ENCODE measurements around the gene EXOC4. TPM values are rescaled to one million over a fixed set of nuclear protein-coding genes. Genes with fewer than 3 reads are reported as not detected.

Gene EXOC4
- total RNA-seq, 1 donor from 2014 or later, result 84.0 TPM

DNA sequence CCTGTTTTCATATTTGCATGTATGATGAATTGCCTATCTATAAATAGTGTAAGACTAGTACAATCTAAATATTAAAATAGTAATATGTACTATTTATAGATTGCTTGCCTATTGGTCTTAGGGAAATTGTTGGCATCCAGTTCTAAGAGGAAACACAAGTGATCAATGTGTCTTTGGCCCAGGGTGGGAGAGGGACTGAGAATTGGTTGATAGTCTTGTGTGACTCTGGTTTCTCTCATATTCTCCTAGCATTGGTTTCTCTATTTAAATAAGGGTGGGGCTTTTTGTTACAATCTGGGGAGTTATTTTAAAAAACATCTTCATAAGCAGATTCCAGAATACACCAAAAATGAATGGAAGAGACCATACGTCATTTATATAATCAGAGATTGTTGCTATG lies 250.1 kb downstream of the EXOC4 start:
- TF ChIP-seq, protein P1, sequence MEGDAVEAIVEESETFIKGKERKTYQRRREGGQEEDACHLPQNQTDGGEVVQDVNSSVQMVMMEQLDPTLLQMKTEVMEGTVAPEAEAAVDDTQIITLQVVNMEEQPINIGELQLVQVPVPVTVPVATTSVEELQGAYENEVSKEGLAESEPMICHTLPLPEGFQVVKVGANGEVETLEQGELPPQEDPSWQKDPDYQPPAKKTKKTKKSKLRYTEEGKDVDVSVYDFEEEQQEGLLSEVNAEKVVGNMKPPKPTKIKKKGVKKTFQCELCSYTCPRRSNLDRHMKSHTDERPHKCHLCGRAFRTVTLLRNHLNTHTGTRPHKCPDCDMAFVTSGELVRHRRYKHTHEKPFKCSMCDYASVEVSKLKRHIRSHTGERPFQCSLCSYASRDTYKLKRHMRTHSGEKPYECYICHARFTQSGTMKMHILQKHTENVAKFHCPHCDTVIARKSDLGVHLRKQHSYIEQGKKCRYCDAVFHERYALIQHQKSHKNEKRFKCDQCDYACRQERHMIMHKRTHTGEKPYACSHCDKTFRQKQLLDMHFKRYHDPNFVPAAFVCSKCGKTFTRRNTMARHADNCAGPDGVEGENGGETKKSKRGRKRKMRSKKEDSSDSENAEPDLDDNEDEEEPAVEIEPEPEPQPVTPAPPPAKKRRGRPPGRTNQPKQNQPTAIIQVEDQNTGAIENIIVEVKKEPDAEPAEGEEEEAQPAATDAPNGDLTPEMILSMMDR (IDR thresholded peaks at IDR 0.05; ENCODE audit: insufficient read depth, low read length, severe bottlenecking), result no peak
- H3K4me3 ChIP-seq (ENCODE audit: low read depth, low read length), result no peak overlapping the region
- FAIRE-seq, result no peak

DNA sequence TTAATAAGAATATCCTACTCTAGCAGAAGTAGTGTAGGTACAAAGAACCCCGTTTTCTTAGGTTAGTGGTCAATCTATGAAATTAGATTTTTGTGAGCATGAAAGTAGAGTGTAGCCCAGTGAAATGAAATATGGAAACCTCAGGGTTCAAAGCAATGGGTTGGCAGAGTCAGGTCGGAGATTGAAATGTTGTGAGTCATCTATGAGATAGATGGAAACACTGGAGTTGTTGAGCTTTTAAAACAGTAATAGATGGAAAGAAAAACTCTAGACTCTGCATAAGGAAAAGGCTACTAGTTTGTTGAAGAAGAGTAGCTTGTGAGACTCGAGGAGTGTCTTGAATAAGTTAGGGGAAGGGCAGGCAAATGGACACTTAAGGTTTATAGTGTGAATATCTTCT lies 251.9 kb downstream of the EXOC4 start:
- FAIRE-seq, result no peak
- no peak for DNase-seq (ENCODE audit: low read depth)
- no peaks in the 10 kb centered on the region for H3K27me3 ChIP-seq (ENCODE audit: control insufficient read depth, insufficient read depth, low read length)
- TF ChIP-seq, protein P1 (IDR thresholded peaks at IDR 0.05; ENCODE audit: insufficient read depth, low read length, severe bottlenecking), result no peak
- H3K36me3 ChIP-seq (ENCODE audit: control insufficient read depth, insufficient read depth, low read length), result no peaks in the 10 kb centered on the region
- no peak overlapping the region for H3K4me3 ChIP-seq (ENCODE audit: low read depth, low read length)

More for the DNA sequence above, 250.1 kb downstream of the EXOC4 start:
- Histone ChIP-seq H3K27me3 (ENCODE audit: control insufficient read depth, insufficient read depth, low read length) (no peaks in the 10 kb centered on the region), H3K36me3 (ENCODE audit: control insufficient read depth, insufficient read depth, low read length) (no peaks in the 10 kb centered on the region)
- DNase-seq (ENCODE audit: low read depth), result no peak

DNA sequence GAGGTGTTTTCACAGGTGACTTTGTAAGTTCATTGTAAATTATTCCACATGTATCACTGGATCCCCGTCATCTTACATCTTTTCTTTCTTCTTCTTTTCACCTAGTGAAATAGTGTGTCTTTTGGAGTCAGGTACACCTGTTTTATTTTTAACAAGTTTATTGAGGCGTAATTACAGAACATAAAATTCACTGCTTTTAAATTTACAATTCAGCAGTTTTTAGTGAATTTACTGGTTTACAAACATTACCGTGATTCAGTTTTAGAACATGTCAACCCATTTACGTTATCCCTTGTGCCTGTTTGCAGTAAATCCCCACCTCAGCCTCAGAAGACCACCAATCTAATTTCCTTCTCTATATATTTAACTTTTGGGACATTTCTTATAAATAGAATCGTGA lies 256.9 kb downstream of the EXOC4 start:
- DNase-seq (ENCODE audit: low read depth), result no peak
- Histone ChIP-seq H3K36me3 (ENCODE audit: control insufficient read depth, insufficient read depth, low read length) (no peaks in the 10 kb centered on the region), H3K4me3 (ENCODE audit: low read depth, low read length) (no peak overlapping the region), H3K27me3 (ENCODE audit: control insufficient read depth, insufficient read depth, low read length) (no peaks in the 10 kb centered on the region)
- TF ChIP-seq, protein P1 (IDR thresholded peaks at IDR 0.05; ENCODE audit: insufficient read depth, low read length, severe bottlenecking), result no peak
- FAIRE-seq, result no peak

DNA sequence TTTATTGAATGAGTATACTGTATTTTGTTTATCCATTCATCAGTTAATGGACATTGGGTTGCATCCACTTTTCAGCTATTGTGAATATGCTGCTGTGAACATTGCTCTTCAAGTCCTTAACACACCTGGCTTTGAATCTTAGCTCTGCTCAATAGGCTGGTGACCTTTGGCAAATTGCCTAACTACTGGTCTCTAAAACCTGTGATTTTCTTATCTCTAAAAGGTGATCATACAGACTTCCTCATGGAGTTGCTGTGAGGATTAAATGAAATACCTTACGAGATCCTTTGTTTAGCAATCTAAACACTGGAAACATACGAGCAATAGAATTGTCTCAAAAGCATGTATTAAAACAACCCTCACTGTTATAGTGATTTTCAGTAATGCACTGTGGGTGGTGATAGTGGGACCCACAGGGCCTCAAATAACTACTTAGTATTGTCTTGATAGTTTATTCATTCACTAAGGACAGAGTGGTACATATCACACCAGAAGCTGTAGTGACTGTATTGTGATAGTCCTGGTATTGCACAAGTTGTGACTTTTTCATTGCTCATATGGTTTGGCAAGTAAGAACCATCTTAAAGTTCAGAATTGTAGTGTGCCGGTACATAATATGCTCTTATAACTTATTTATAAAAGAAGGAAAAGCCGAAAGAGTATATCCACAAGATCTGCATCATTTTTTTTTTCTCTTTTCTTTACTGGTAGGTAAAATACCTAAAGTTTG lies 257.6 kb downstream of the EXOC4 start:
- no peak for FAIRE-seq
- no peaks in the 10 kb centered on the region for H3K36me3 ChIP-seq (ENCODE audit: control insufficient read depth, insufficient read depth, low read length)
- H3K4me3 ChIP-seq (ENCODE audit: low read depth, low read length), result no peak overlapping the region
- no peaks in the 10 kb centered on the region for H3K27me3 ChIP-seq (ENCODE audit: control insufficient read depth, insufficient read depth, low read length)
- TF ChIP-seq, protein P1 (IDR thresholded peaks at IDR 0.05; ENCODE audit: insufficient read depth, low read length, severe bottlenecking), result no peak
- peak; percentile 63 for DNase-seq (ENCODE audit: low read depth)

DNA sequence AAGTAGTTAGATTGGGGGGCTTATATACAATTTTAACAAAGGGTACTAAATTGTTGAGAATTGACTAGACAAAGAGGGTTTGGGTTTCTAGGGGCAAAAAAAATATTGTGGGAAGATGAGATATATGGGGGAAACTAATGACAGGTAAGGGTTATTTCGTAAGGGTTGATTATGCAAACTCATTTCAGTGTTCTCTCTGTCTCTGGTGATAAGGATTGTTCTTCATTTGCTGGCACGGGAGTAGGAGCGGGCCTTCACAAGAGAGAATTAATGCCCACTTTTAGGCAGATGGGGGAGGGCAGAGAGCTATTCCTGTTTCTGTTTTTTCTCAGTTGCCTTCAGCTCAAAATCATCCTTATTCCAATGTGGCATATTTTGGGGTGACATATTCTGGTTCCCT lies 258.4 kb downstream of the EXOC4 start:
- DNase-seq (ENCODE audit: low read depth) (peak; percentile 15), FAIRE-seq (no peak)
- H3K27me3 ChIP-seq (ENCODE audit: control insufficient read depth, insufficient read depth, low read length), result no peaks in the 10 kb centered on the region
- H3K36me3 ChIP-seq (ENCODE audit: control insufficient read depth, insufficient read depth, low read length), result no peaks in the 10 kb centered on the region
- no peak overlapping the region for H3K4me3 ChIP-seq (ENCODE audit: low read depth, low read length)
- TF ChIP-seq, protein P1 (IDR thresholded peaks at IDR 0.05; ENCODE audit: insufficient read depth, low read length, severe bottlenecking), result no peak

DNA sequence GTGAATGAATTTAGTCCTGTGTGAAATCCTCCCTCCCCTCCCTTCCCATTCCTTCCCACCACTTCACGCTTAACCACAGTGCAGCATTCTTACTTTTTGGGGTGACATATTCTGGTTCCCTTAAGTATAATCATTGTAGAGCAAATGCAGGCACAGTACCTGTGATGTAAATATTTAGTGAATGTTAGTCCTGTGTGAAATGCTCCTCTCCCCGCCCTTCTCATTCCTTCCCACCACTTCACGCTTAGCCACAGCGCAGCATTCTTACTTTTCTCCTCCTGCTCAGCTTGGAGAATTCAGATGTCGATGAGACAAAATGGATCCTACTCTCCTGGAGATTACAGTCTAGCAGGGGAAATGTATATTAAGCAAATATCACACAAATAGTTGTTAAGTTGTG lies 258.8 kb downstream of the EXOC4 start:
- TF ChIP-seq, protein P1 (IDR thresholded peaks at IDR 0.05; ENCODE audit: insufficient read depth, low read length, severe bottlenecking), result no peak
- FAIRE-seq, result peak; percentile 7
- no peak overlapping the region for H3K4me3 ChIP-seq (ENCODE audit: low read depth, low read length)

More for the DNA sequence above, 258.8 kb downstream of the EXOC4 start:
- no peaks in the 10 kb centered on the region for H3K36me3 ChIP-seq (ENCODE audit: control insufficient read depth, insufficient read depth, low read length)
- H3K27me3 ChIP-seq (ENCODE audit: control insufficient read depth, insufficient read depth, low read length), result no peaks in the 10 kb centered on the region
- DNase-seq (ENCODE audit: low read depth), result no peak
